ENCODE measurements around the gene ADAMTS2.

DNA sequence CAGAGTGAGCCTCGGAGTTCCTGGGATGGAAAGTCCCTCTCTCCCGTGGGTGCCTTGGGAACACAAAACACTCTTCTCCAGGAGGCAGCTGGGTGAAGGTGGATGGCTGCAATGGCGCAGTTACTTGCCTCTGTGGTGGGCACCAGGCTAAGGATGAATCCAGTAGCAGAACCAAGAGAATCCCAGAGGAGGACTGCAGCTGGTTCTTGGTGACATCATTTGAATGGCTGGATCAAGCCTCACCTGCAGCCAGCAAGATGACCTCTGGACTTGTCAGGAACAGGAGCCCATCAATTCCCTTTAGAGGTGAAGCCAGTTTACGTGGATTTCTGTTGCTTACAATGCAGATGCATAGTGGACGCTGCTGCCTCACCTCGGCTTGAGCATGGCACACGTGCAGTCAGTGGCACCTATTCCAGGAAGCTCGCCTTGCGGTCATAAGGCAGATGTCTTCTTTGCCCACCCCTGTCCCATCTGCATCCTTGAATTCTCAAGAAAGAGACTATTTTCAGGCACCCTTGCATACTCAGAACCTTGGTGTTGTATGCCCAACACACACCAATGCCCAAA lies 34.1 kb upstream of the ADAMTS2 start:
- TF ChIP-seq EZH2 (IDR thresholded peaks at IDR 0.05; ENCODE audit: insufficient read depth, poor library complexity, severe bottlenecking): no peak
- no peak for TF ChIP-seq EZH2phosphoT487 (IDR thresholded peaks at IDR 0.05; ENCODE audit: insufficient read depth, low read depth)
